ENCODE data around the gene MAP2K5.

- TF ChIP-seq CTCF (IDR thresholded peaks at IDR 0.05) (no peak), TCF7 (CRISPR knock-in tag; IDR thresholded peaks at IDR 0.05; ENCODE audit: low read depth) (no peak), FOXK1 (CRISPR knock-in tag; IDR thresholded peaks at IDR 0.05) (no peak)
These were observed 240.1 kb downstream of the MAP2K5 start for GRCh38 chr15:67782691-67782991.

Measured in WTC11 (cell line).